GM12872 (cell line): ENCODE measurements around the gene MRPL27.

Experiments
- CTCF ChIP-seq: IDR thresholded peaks from 3 replicates; pipeline ENCODE4 v1.5.1; 2011; ENCODE audit warnings: low read depth, mild to moderate bottlenecking, low read length, moderate library complexity; ENCODE audit not compliant: insufficient read depth

The MRPL27 gene

GRCh38 chr17:50344731-50345365 is 28.1 kb downstream of the MRPL27 start:
- TF ChIP-seq CTCF = no peak

- TF ChIP-seq CTCF = no peak
Measured at GRCh38 chr17:50339381-50339780, 33.6 kb downstream of the MRPL27 start.

- TF ChIP-seq CTCF = no peak
Measured at GRCh38 chr17:50338645-50339044, 34.3 kb downstream of the MRPL27 start.

DNA sequence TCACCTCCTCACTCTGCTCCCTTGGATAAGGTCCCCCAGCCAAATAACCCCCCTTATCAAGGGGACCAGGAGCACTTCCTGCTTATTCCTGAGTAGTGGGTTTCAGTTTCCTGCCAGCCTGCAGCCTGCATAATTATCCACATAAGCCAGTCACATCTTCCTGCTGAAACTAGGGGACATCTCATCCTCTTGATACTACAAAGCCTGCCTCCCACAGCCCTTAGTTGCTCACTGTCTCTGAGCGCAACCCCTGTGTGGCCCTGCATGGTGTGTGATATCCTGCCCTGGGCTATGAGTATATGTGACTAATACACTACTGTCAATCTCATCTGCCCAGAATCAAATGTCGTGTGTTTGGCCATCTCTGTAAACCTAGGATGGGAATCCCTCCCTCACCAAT is 35.0 kb downstream of the MRPL27 start:
- TF ChIP-seq CTCF = no peak

- TF ChIP-seq CTCF = no peak
Measured at GRCh38 chr17:50332196-50332595, 40.8 kb downstream of the MRPL27 start.

DNA sequence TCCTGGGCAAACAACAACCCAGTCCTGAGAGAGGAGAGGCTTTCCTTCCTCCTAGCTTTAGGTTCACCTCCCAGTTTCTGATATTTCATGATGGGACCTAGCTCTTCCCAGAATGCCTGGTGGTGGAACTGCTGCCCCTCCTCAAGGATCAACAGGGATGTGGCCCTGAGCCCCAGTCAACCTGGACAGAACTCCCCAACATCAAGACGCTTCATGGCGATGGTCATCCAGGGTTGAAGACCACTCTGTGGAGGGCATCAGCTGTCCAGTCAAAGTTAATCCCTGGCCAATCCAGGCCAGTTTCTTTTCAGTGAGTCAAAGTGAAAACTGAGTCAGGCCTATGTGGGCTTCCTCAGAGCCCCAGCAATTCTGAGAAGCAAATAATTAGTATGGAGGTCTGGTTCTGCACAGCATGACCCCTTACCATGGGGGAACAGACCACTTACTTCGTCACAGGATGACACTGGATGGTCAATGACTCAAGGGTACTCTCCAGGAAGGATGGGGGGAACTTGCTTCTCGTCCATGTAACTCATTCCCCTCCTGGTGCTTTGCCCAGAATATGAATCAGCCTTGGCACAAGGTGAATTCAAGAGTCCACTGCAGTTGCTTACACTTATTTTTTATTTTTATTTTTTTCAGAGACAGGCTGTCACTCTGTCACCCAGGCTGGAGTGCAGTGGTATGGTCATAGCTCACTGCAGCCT is 41.7 kb downstream of the MRPL27 start:
- no peak for TF ChIP-seq CTCF

- no peak for TF ChIP-seq CTCF
Measured at GRCh38 chr17:50330151-50330775, 42.7 kb downstream of the MRPL27 start.
